IgD-negative memory B cell (primary cell): ENCODE results near the gene MSANTD3. TPM values are rescaled to one million over a fixed set of nuclear protein-coding genes. Genes with fewer than 3 reads are reported as not detected.
A peak's percentile ranks its signal among the peaks of the same experiment; 100 is the strongest.

ENCODE experiments used
- H3K27ac Mint-ChIP-seq, 3 donors: one replicate each; pipeline ENCODE4 v1.8.0; 2020 to 2022; ENCODE audit warnings: mild to moderate bottlenecking in 3 of 3, mixed read lengths in 3 of 3, moderate library complexity in 1 of 3
- H3K27me3 Mint-ChIP-seq: one replicate; pipeline ENCODE4 v1.8.0; 2021; ENCODE audit warnings: mixed read lengths
- H3K36me3 Mint-ChIP-seq: one replicate; pipeline ENCODE4 v1.8.0; 2020; ENCODE audit warnings: mild to moderate bottlenecking, mixed read lengths
- H3K4me1 Mint-ChIP-seq, 3 donors: one replicate each; pipeline ENCODE4 v1.8.0; 2020 to 2022; ENCODE audit warnings: mixed read lengths in 3 of 3, mild to moderate bottlenecking in 1 of 3
- H3K4me3 Mint-ChIP-seq, 4 donors: one replicate each; pipeline ENCODE4 v1.8.0; 2020 to 2022; ENCODE audit warnings: mild to moderate bottlenecking in 4 of 4, mixed read lengths in 4 of 4, moderate library complexity in 3 of 4
- H3K9me3 Mint-ChIP-seq, 3 donors: one replicate each; pipeline ENCODE4 v1.8.0; 2020 to 2021; ENCODE audit warnings: mixed read lengths in 3 of 3, mild to moderate bottlenecking in 1 of 3
- polyA plus RNA-seq: library from polyadenylated mRNA; unstranded; fragments of 300-500 nt; fragmentation: Illumina TruSeq; gene quantifications from one replicate; pipeline ENCODE4 v1.2.3, GENCODE V29; 2021

The MSANTD3 gene
- polyA plus RNA-seq, 1 donor from 2014 or later, result 4.7 TPM

- no peak overlapping the region for H3K4me3 Mint-ChIP-seq
- H3K27ac Mint-ChIP-seq, result no peak overlapping the region
- peaks cover 4% of the 10 kb centered on the region for H3K27me3 Mint-ChIP-seq
- peaks cover 3% of the 10 kb centered on the region for H3K36me3 Mint-ChIP-seq
- H3K4me1 Mint-ChIP-seq, result no peaks in the 10 kb centered on the region
- no peaks in the 10 kb centered on the region for H3K9me3 Mint-ChIP-seq
Measured at GRCh38 chr9:100466829-100467221, 39.9 kb downstream of the MSANTD3 start.

GRCh38 chr9:100468041-100468440 lies 41.1 kb downstream of the MSANTD3 start:
- H3K36me3 Mint-ChIP-seq, result peaks cover 2% of the 10 kb centered on the region
- no peak overlapping the region for H3K27ac Mint-ChIP-seq
- H3K9me3 Mint-ChIP-seq, result no peaks in the 10 kb centered on the region
- no peak overlapping the region for H3K4me3 Mint-ChIP-seq
- peaks cover 8% of the 10 kb centered on the region for H3K27me3 Mint-ChIP-seq
- H3K4me1 Mint-ChIP-seq, result peaks cover 0 to 5% (median 2%) of the 10 kb centered on the region in 3 donors

- Mint-ChIP-seq H3K36me3 (no peaks in the 10 kb centered on the region), H3K9me3 (no peaks in the 10 kb centered on the region), H3K27ac (no peak overlapping the region), H3K27me3 (peaks cover 16% of the 10 kb centered on the region), H3K4me1 (peaks cover 0 to 9% (median 5%) of the 10 kb centered on the region in 3 donors), H3K4me3 (peak overlapping the region; percentile 60 to 90 (median 78))
Measured at GRCh38 chr9:100472268-100472667, 45.3 kb downstream of the MSANTD3 start.

GRCh38 chr9:100472788-100473275 lies 45.9 kb downstream of the MSANTD3 start, which contains the start of gene TMEFF1:
Gene TMEFF1, plus strand, starts transcription at chr9:100473149. Its CDS starts 396 bp downstream, at chr9:100473545.
- H3K27ac Mint-ChIP-seq, result no peak within 1 kb of the TSS
- H3K36me3 Mint-ChIP-seq, result no peaks in the 10 kb centered on the region
- no peaks in the 10 kb centered on the region for H3K9me3 Mint-ChIP-seq
- H3K4me3 Mint-ChIP-seq, result peak within 1 kb of the TSS; percentile 60 to 91 (median 80)
- peaks cover 16% of the 10 kb centered on the region for H3K27me3 Mint-ChIP-seq
- H3K4me1 Mint-ChIP-seq, result peaks cover 0 to 9% (median 5%) of the 10 kb centered on the region in 3 donors

- no peaks in the 10 kb centered on the region for H3K36me3 Mint-ChIP-seq
- peaks cover 16% of the 10 kb centered on the region for H3K27me3 Mint-ChIP-seq
- peak overlapping the region in 3 of 4 donors; percentile 76 to 91 (median 79) for H3K4me3 Mint-ChIP-seq
- H3K27ac Mint-ChIP-seq, result no peak overlapping the region
- H3K4me1 Mint-ChIP-seq, result peaks cover 0 to 9% (median 5%) of the 10 kb centered on the region in 3 donors
- H3K9me3 Mint-ChIP-seq, result no peaks in the 10 kb centered on the region
Measured at GRCh38 chr9:100473276-100474081, 46.5 kb downstream of the MSANTD3 start.

- no peak overlapping the region for H3K27ac Mint-ChIP-seq
- H3K4me3 Mint-ChIP-seq, result peak overlapping the region; percentile 6 to 91 (median 78)
- no peaks in the 10 kb centered on the region for H3K9me3 Mint-ChIP-seq
- H3K27me3 Mint-ChIP-seq, result peaks cover 16% of the 10 kb centered on the region
- H3K4me1 Mint-ChIP-seq, result peaks cover 0 to 9% (median 5%) of the 10 kb centered on the region in 3 donors
- no peaks in the 10 kb centered on the region for H3K36me3 Mint-ChIP-seq
Measured at GRCh38 chr9:100474082-100474923, 47.4 kb downstream of the MSANTD3 start.

GRCh38 chr9:100474924-100475276 lies 48.0 kb downstream of the MSANTD3 start:
- Mint-ChIP-seq H3K36me3 (no peaks in the 10 kb centered on the region), H3K4me1 (peaks cover 0 to 9% (median 5%) of the 10 kb centered on the region in 3 donors), H3K27ac (no peak overlapping the region), H3K4me3 (peak overlapping the region in 2 of 4 donors; percentile 6 to 12), H3K27me3 (peaks cover 16% of the 10 kb centered on the region), H3K9me3 (peaks cover 0 to 5% (median 4%) of the 10 kb centered on the region in 3 donors)

GRCh38 chr9:100477241-100477640 lies 50.3 kb downstream of the MSANTD3 start:
- Mint-ChIP-seq H3K4me3 (peak overlapping the region in 1 of 4 donors; percentile 39), H3K36me3 (no peaks in the 10 kb centered on the region), H3K27ac (no peak overlapping the region), H3K9me3 (peaks cover 0 to 6% (median 4%) of the 10 kb centered on the region in 3 donors), H3K4me1 (peaks cover 0 to 8% (median 3%) of the 10 kb centered on the region in 3 donors), H3K27me3 (peaks cover 12% of the 10 kb centered on the region)

DNA sequence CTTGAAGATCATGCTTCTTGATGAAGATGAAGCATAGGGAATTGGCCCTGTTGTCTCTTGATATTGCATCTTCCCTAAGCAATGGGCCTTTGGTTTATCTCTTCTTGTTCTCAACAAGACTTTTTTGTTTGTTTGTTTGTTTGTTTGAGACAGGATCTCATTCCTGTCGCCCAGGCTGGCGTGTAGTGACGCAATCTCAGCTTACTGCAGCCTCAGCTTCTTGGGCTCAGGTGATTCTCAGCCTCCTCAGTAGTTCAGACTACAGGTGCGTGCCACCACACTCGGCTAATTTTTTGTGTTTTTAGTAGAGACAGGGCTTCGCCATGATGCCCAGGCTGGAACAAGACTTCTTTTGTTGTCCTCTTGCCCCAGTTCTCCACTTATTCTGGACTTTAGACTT lies 51.2 kb downstream of the MSANTD3 start:
- H3K4me3 Mint-ChIP-seq, result peak overlapping the region in 1 of 4 donors; percentile 39

GRCh38 chr9:100479820-100480219 lies 52.9 kb downstream of the MSANTD3 start:
- peaks cover 0 to 2% (median 0%) of the 10 kb centered on the region in 3 donors for H3K4me1 Mint-ChIP-seq
- peaks cover 0 to 6% (median 4%) of the 10 kb centered on the region in 3 donors for H3K9me3 Mint-ChIP-seq
- no peak overlapping the region for H3K27ac Mint-ChIP-seq
- H3K4me3 Mint-ChIP-seq, result no peak overlapping the region
- H3K36me3 Mint-ChIP-seq, result peaks cover 1% of the 10 kb centered on the region
- H3K27me3 Mint-ChIP-seq, result peaks cover 2% of the 10 kb centered on the region

More for the DNA sequence above, 51.2 kb downstream of the MSANTD3 start:
- no peak overlapping the region for H3K27ac Mint-ChIP-seq
- peaks cover 0 to 4% (median 2%) of the 10 kb centered on the region in 3 donors for H3K4me1 Mint-ChIP-seq
- peaks cover 9% of the 10 kb centered on the region for H3K27me3 Mint-ChIP-seq
- H3K36me3 Mint-ChIP-seq, result no peaks in the 10 kb centered on the region
- peaks cover 0 to 6% (median 4%) of the 10 kb centered on the region in 3 donors for H3K9me3 Mint-ChIP-seq

GRCh38 chr9:100485196-100485595 lies 58.3 kb downstream of the MSANTD3 start:
- no peaks in the 10 kb centered on the region for H3K27me3 Mint-ChIP-seq
- H3K36me3 Mint-ChIP-seq, result peaks cover 1% of the 10 kb centered on the region
- H3K27ac Mint-ChIP-seq, result no peak overlapping the region
- H3K4me3 Mint-ChIP-seq, result no peak overlapping the region
- H3K4me1 Mint-ChIP-seq, result no peaks in the 10 kb centered on the region
- peaks cover 0 to 3% (median 0%) of the 10 kb centered on the region in 3 donors for H3K9me3 Mint-ChIP-seq

- no peaks in the 10 kb centered on the region for H3K4me1 Mint-ChIP-seq
- peaks cover 0 to 3% (median 0%) of the 10 kb centered on the region in 3 donors for H3K9me3 Mint-ChIP-seq
- H3K27ac Mint-ChIP-seq, result no peak overlapping the region
- no peak overlapping the region for H3K4me3 Mint-ChIP-seq
- H3K27me3 Mint-ChIP-seq, result no peaks in the 10 kb centered on the region
- H3K36me3 Mint-ChIP-seq, result peaks cover 3% of the 10 kb centered on the region
Measured at GRCh38 chr9:100486479-100487176, 59.7 kb downstream of the MSANTD3 start.

- Mint-ChIP-seq H3K4me3 (no peak overlapping the region), H3K27ac (no peak overlapping the region), H3K36me3 (peaks cover 3% of the 10 kb centered on the region), H3K4me1 (no peaks in the 10 kb centered on the region), H3K27me3 (no peaks in the 10 kb centered on the region), H3K9me3 (peaks cover 0 to 3% (median 0%) of the 10 kb centered on the region in 3 donors)
Measured at GRCh38 chr9:100488177-100488576, 61.2 kb downstream of the MSANTD3 start.

DNA sequence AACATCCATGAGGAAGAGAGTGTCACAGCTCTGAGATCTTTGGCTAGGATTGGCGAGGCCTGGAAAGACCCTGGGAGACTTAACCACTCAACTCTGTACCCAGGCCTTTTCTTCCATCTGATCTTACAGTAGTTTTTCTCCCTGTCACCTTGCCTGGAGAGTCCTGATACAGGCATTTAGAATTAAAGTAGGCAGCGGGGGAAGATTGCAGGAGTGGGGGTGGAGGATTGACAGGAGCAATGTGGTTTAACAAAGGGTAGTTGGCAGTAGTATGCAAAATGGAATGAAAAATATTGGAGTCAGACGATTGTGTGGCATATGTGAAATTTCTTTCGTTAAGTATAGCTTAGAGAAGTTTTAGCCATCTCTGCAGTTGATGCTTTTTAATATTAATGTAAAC lies 62.9 kb downstream of the MSANTD3 start:
- Mint-ChIP-seq H3K36me3 (peaks cover 1% of the 10 kb centered on the region), H3K9me3 (peaks cover 0 to 3% (median 0%) of the 10 kb centered on the region in 3 donors), H3K27ac (no peak overlapping the region), H3K4me3 (peak overlapping the region in 1 of 4 donors; percentile 11), H3K4me1 (no peaks in the 10 kb centered on the region), H3K27me3 (no peaks in the 10 kb centered on the region)
